GM19455 (cell line): ENCODE results near the gene ZNF142.
"Not testable (repeated sequence)": the region's sequence is repeated elsewhere in the genome, so short reads cannot be mapped to it uniquely, and the experiment has no call there.

Experiments
- ATAC-seq: cut with Tn5 transposase; IDR thresholded peaks from one replicate; pipeline ENCODE4 v1.9.1; 2021; ENCODE audit not compliant: unreplicated experiment

The ZNF142 gene, protein sequence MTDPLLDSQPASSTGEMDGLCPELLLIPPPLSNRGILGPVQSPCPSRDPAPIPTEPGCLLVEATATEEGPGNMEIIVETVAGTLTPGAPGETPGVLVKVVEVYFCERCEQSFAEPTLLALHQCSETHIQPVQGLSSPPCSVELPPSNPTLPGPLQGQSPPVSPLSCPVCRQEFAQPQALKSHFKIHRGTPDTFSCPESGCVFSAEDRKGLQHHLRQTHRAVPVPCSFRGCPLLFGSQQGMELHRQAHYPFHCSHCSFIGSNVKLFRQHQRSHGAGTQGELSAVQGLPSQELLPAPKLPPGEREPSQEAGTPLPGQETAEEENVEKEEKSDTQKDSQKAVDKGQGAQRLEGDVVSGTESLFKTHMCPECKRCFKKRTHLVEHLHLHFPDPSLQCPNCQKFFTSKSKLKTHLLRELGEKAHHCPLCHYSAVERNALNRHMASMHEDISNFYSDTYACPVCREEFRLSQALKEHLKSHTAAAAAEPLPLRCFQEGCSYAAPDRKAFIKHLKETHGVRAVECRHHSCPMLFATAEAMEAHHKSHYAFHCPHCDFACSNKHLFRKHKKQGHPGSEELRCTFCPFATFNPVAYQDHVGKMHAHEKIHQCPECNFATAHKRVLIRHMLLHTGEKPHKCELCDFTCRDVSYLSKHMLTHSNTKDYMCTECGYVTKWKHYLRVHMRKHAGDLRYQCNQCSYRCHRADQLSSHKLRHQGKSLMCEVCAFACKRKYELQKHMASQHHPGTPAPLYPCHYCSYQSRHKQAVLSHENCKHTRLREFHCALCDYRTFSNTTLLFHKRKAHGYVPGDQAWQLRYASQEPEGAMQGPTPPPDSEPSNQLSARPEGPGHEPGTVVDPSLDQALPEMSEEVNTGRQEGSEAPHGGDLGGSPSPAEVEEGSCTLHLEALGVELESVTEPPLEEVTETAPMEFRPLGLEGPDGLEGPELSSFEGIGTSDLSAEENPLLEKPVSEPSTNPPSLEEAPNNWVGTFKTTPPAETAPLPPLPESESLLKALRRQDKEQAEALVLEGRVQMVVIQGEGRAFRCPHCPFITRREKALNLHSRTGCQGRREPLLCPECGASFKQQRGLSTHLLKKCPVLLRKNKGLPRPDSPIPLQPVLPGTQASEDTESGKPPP (N-terminal part only)

DNA sequence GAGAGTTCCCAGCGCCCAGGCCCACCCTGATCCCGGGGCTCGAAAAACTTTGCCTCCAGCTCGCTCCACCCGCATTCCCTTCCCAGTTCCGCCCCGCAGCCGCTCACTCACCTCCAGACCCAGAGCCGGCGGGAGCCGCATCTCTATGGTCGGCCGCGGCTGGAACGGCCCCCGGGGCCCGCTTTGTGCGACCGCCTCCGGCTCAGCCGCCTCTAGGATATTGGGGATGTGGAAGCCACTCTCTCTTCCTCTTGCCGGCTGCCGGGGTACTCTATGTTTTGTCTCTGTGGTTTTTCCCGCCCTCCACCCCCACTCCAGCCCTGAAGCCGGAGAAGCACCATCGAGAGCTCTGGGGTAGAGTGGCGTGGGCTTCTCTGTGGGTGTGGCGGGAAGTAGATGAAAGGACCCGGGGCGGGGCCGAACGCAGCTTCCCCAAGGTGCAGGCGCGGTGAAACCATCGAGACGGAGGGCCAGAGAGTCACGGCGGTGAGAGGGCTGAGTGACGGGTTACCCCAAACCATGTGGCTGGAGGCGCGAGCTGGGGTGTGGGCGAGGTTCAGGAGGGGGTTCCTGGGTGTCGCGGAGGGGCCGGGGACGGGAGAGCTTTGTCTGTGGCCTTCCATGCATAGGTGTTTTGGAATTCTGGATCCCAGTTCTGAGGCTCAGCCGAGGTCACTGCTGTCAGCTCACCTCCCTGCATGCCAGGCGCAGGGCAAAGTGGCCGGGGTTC is at the start of gene ZNF142, which contains the start of gene BCS1L:
Gene ZNF142 (minus strand): TSS at position 366 of the 730 bp plus-strand sequence. CDS start 3,194 bp downstream, outside the sequence.
Gene BCS1L (plus strand): TSS at position 426 of the 730 bp plus-strand sequence. CDS start 1,305 bp downstream, outside the sequence.
- peak; percentile 95 for ATAC-seq

DNA sequence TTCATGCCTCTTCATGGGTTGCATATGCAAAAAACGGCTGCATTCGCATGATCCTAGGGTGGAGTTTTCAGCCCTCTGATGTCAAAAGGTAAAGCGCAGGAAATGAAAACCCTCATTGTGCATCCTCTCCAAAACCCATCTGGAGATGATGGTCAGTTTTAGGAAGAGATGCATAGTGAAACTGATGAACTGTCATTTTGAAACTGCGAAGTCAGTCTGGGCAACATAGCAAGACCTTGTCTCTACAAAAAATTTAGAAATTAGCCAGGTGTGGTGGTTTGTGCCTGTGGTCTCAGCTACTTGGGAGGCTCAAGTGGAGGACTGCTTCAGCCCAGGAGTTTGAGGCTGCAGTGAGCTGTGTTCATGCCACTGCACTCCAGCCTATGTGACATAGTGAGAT is 48.7 kb upstream of the ZNF142 start:
- ATAC-seq: peak; percentile 36

DNA sequence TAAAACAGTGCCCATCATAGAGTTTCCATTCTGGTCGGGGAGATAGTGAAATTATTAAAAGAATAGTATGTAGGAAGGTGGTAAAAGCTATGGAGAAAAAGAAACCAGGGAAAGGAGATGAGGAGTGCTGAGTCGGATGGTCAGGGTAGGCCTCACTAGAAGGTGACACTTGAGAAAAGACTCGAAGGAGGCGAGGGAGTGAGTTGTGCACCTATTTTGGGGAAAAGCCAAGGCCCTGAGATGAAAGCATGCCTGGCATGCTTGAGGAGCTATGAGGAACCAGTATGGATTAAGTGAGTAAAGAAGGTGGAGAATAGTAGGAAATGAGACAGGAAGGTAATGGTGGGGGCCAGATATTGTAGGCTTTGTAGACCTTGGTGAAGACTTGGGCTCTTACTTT is 43.9 kb upstream of the ZNF142 start:
- ATAC-seq: no peak

- ATAC-seq: no peak
Observed at GRCh38 chr2:218701806-218702205, 42.4 kb upstream of the ZNF142 start.

- no peak for ATAC-seq
Observed at GRCh38 chr2:218698885-218699284, 39.5 kb upstream of the ZNF142 start.

DNA sequence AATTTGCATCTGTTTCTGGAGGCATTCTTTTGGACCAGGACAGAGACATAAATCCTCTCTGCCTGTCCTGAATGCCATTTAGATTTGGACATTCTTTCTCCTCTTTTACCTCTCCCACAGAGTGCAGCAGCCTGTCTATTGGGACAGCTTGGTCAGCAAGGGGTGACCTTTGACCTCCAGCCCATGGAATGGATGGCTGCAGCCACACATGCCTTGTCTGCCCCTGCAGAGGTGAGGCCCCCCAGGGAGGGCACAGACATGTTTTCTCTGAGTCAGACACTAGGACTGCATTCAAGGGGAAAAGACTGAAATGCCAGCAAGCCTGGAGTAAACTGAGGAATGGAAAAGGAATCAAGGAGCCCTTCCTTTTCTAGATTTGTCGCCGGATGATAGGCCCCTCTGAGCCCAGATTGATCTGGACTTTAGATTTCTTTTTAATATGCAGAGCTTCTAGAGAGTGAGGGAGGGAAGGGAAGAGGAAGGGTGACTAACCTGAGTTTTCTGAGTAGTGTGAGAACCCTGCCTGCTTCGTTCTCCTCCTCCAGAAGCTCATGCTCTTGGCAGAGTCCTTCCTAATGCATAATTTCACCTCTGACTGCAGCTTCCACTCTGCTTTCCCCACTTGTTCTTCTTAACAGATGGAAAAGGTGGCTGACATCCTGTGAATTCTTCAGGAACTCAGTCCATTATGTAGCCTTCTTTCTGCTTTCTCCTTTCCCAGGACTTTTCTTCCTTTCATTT is 35.2 kb upstream of the ZNF142 start:
- ATAC-seq: no peak

DNA sequence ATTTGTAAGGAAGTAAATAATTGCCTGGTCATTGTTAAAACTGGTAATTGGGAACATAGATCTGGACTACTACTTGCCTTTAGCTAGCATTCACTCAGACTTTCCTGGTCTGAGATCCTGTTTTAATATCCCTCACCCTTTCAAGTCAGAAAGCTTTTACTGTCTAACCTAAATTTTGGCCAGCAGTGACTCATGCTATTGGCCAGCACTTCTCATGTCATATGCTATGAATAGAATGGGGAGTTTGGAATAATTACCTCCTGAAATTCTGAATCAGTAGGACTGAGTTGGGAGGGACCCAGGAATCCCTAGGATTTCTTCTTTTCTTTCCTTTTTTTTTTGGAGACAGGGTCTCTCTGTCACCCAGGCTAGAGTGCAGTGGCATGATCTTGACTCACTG is 31.8 kb upstream of the ZNF142 start:
- no peak for ATAC-seq

DNA sequence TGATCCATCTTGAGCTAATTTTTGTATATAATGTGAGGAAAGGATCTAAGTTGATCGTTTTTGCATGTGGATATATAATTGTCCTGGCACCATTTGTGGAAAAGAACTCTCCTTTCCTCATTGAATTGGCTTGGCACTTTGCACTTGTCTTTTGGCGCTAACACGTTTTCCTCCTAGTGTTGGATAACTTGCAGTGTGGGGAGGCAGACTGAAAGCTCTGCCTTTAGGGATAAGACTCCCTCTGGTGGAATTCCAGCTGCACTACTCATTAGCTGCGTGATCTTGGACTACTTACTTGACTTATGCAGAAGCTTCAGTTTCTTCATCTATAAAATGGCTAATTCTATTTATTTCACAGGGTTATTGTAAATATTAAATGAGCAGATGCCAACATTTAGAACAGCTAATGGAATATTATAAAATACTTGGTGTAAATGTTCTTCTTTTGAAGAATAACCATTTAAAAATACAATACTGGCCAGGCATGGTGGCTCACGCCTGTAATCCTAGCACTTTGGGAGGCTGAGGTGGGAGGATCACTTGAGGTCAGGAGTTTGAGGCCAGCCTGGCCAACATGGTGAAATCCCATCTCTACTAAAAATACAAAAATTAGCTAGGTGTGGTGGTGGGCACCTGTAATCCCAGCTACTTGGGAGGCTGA is 28.1 kb upstream of the ZNF142 start:
- ATAC-seq: not testable (repeated sequence)

GRCh38 chr2:218680061-218680460 is 20.6 kb upstream of the ZNF142 start:
- no peak for ATAC-seq

- no peak for ATAC-seq
Observed at GRCh38 chr2:218679119-218679518, 19.7 kb upstream of the ZNF142 start.

GRCh38 chr2:218671654-218672566 is 12.5 kb upstream of the ZNF142 start, which contains the start of the genes RNF25 and STK36:
Gene RNF25, minus strand, starts transcription at chr2:218672002. Its CDS starts 32 bp downstream, at chr2:218671970.
Gene STK36, plus strand, starts transcription at chr2:218672086. Its CDS starts 744 bp downstream, at chr2:218672830.
- peak; percentile 99 for ATAC-seq

- ATAC-seq: no peak
Observed at GRCh38 chr2:218671097-218671653, 11.8 kb upstream of the ZNF142 start.

DNA sequence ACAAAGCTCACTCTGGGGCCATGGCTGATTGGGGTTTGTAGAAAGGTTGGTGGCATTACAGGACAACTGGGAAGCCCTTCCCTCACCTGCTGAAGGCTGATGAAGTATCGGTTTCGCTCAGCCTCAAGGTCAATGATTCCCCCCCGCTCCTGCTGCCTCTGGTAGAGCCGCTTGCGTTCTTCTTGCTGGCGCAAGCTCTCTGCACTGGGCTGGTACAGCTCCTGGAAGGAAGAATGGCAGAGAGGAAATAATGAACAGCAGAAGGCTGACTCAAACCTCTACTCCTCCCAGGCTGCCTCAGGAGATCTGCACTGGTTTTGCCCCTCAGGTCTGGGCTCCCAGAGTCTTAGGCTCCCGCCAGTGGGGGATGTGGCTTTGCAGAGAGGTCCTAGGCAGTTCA is 5.2 kb upstream of the ZNF142 start:
- no peak for ATAC-seq

GRCh38 chr2:218663901-218664300 is 4.5 kb upstream of the ZNF142 start:
- no peak for ATAC-seq

- ATAC-seq: no peak
Observed at GRCh38 chr2:218662827-218663226, 3.4 kb upstream of the ZNF142 start.

GRCh38 chr2:218662377-218662776 is 3.0 kb upstream of the ZNF142 start:
- no peak for ATAC-seq

- no peak for ATAC-seq
Observed at GRCh38 chr2:218659988-218660358, 550 bp upstream of the ZNF142 start.
